HG03565 (cell line): ENCODE measurements around the gene H6PD.

Experiments
- ATAC-seq: cut with Tn5 transposase; IDR thresholded peaks from one replicate; pipeline ENCODE4 v1.9.1; 2021; ENCODE audit warnings: mild to moderate bottlenecking, moderate library complexity; ENCODE audit not compliant: unreplicated experiment

Gene H6PD

GRCh38 chr1:9204156-9204720, 30.3 kb upstream of the H6PD start:
- ATAC-seq = no peak

- no peak for ATAC-seq
Observed at GRCh38 chr1:9207086-9207485, 27.5 kb upstream of the H6PD start.

GRCh38 chr1:9207715-9208114, 26.9 kb upstream of the H6PD start:
- no peak for ATAC-seq

- ATAC-seq = no peak
Observed at GRCh38 chr1:9211291-9211811, 23.2 kb upstream of the H6PD start.

- ATAC-seq = no peak
Observed at GRCh38 chr1:9212735-9213134, 21.8 kb upstream of the H6PD start.

GRCh38 chr1:9213956-9214355, 20.6 kb upstream of the H6PD start:
- no peak for ATAC-seq

GRCh38 chr1:9218917-9219316, 15.7 kb upstream of the H6PD start:
- ATAC-seq = no peak

GRCh38 chr1:9222846-9223625, 11.5 kb upstream of the H6PD start:
- ATAC-seq = no peak

GRCh38 chr1:9224664-9225410, 9.7 kb upstream of the H6PD start:
- ATAC-seq = no peak

- no peak for ATAC-seq
Observed at GRCh38 chr1:9225411-9225785, 9.2 kb upstream of the H6PD start.

- no peak for ATAC-seq
Observed at GRCh38 chr1:9228609-9229008, 6.0 kb upstream of the H6PD start.

GRCh38 chr1:9229549-9229948, 5.0 kb upstream of the H6PD start:
- no peak for ATAC-seq

GRCh38 chr1:9230869-9231533, 3.6 kb upstream of the H6PD start:
- no peak for ATAC-seq

- no peak for ATAC-seq
Observed at GRCh38 chr1:9231648-9232332, 2.8 kb upstream of the H6PD start.

GRCh38 chr1:9233241-9233941, 1.2 kb upstream of the H6PD start:
- ATAC-seq = no peak

- no peak for ATAC-seq
Observed at GRCh38 chr1:9233942-9234222, 692 bp upstream of the H6PD start.

- peak; percentile 34 for ATAC-seq
Observed at GRCh38 chr1:9235096-9235459, 504 bp downstream of the H6PD start.

- ATAC-seq = no peak
Observed at GRCh38 chr1:9235560-9235959, 986 bp downstream of the H6PD start.

GRCh38 chr1:9238134-9238533, 3.6 kb downstream of the H6PD start:
- no peak for ATAC-seq

- no peak for ATAC-seq
Observed at GRCh38 chr1:9238550-9238949, 4.0 kb downstream of the H6PD start.
